Kidney (tissue), 14 donors: ENCODE measurements around the gene RANGAP1. TPM values are rescaled to one million over a fixed set of nuclear protein-coding genes. Genes with fewer than 3 reads are reported as not detected.
"Not testable (repeated sequence)": the region's sequence is repeated elsewhere in the genome, so short reads cannot be mapped to it uniquely, and the experiment has no call there.

Experiments used
- DNase-seq, 5 donors: peaks; one replicate each; pipeline ENCODE4 v3.0.0-alpha.2; 2013 to 2020
- FAIRE-seq: peaks from 2 replicates; lab custom pipeline; 2012; peaks lifted over from hg19 to GRCh38; lab: Jason Lieb, UNC
- H3K27ac ChIP-seq, 2 donors: one replicate each; pipeline ENCODE4 v1.7.0; 2013; ENCODE audit warnings: low read depth in 2 of 2, low read length in 2 of 2, inconsistent platforms in 1 of 2
- H3K27me3 ChIP-seq: one replicate; pipeline ENCODE4 v1.7.1; 2013; ENCODE audit warnings: low read length, inconsistent platforms; ENCODE audit not compliant: control insufficient read depth, insufficient read depth
- H3K36me3 ChIP-seq, 3 donors: one replicate each; pipeline versions ENCODE4 v1.7.0 to v1.7.1; 2013; ENCODE audit warnings: low read length in 3 of 3, control low read depth in 1 of 3, inconsistent platforms in 1 of 3; ENCODE audit not compliant: insufficient read depth in 3 of 3, control insufficient read depth in 2 of 3
- H3K4me1 ChIP-seq, 3 donors: one replicate each; pipeline versions ENCODE4 v1.7.0 to v1.7.1; 2013; ENCODE audit warnings: low read length in 3 of 3, inconsistent platforms in 1 of 3, low read depth in 1 of 3; ENCODE audit not compliant: control insufficient read depth in 2 of 3, insufficient read depth in 2 of 3
- H3K4me3 ChIP-seq, 3 donors: one replicate each; pipeline versions ENCODE4 v1.7.0 to v1.8.1; 2013; ENCODE audit warnings: low read length in 3 of 3, control low read depth in 1 of 3, inconsistent platforms in 1 of 3
- H3K9ac ChIP-seq, 3 donors: one replicate each; pipeline versions ENCODE4 v1.7.0 to v1.7.1; 2013; ENCODE audit warnings: low read length in 3 of 3, control low read depth in 1 of 3, inconsistent platforms in 1 of 3
- H3K9me3 ChIP-seq, 3 donors: one replicate each; pipeline versions ENCODE4 v1.7.0 to v1.7.1; 2013; ENCODE audit warnings: low read length in 3 of 3, control low read depth in 1 of 3, inconsistent platforms in 1 of 3; ENCODE audit not compliant: control insufficient read depth in 2 of 3, insufficient read depth in 1 of 3
- intact Hi-C: fragments of 100-400 bp; cut with DNase I; formaldehyde crosslinking; loops from one replicate; pipeline ENCODE4 v1.11.1; 2022
- polyA plus RNA-seq: library from polyadenylated mRNA; stranded (reverse); fragments of 350-450 nt; fragmentation: Illumina TruSeq; extraction: RNeasy Lipid Tissue Mini Kit (QIAGEN cat#74804); gene quantifications from one replicate; pipeline ENCODE4 v1.2.3, GENCODE V29; 2014; ENCODE audit warnings: low read depth, low replicate concordance; ENCODE audit not compliant: insufficient read depth
- total RNA-seq: library from RNA; stranded (reverse); fragmentation: NEBNext Ultra II Directional; extraction: Animal tissue kit (Norgen Biotek cat#: 25700); gene quantifications from one replicate; pipeline ENCODE4 v1.2.1, GENCODE V29; 2021
- TF ChIP-seq, protein P1 (sequence below): IDR thresholded peaks from 3 replicates; pipeline ENCODE4 v1.5.1; 2012; ENCODE audit warnings: mild to moderate bottlenecking, moderate library complexity, borderline replicate concordance; ENCODE audit not compliant: insufficient read depth; ENCODE audit errors: extremely low read depth
- donor health status: control.
- donor health status: control.
- donor health status: control.
- donor health status: control.
- donor health status: control.
- donor health status: DM: yes; HTN: yes; CAD: no.
- donor health status: Normal renal cell carcinoma (clear cell type).

The RANGAP1 gene
- total and polyA plus RNA-seq, 2 donors from 2014 or later = 38.8 to 40.8 TPM

DNA sequence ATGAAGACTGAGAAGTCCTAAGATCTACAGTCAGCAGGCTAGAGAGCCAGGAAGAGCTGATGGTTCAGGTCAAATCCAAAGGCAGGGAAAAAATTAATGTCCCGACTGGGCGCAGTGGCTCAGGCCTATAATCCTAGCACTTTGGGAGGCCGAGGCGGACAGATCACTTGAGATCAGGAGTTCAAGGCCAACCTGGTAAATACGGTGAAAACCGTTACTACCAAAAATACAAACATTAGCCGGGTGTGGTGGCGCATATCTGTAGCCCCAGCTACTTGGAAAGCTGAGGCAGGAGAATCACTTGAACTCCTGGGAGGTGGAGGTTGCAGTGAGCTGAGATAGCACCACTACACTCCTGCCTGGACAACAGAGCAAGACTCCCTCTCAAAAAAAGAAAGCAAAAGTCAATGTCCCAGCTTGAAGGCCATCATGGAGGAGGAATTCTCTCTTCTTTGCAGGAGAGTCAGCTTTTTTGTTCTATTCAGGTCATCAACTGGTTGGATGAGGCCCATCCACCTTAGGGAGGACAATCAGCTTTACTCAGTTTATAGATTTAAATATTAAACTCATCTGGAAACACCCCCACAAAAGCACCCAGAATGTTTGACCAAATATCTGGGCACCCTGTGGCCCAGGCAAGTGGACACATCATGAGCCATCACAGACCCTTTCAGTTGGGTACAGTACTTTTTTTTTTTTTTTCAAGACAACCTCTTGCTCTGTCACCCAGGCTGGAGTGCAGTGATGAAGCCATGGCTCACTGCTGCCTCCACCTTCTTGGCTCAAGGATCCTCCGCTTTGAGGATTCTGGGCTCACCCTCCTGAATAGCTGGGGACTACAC is 11.1 kb upstream of the RANGAP1 start:
- DNase-seq = no peak
- Histone ChIP-seq H3K36me3 (no peaks in the 10 kb centered on the region), H3K9ac (no peak overlapping the region), H3K4me1 (no peaks in the 10 kb centered on the region), H3K9me3 (no peaks in the 10 kb centered on the region), H3K27ac (no peak overlapping the region), H3K4me3 (no peak overlapping the region), H3K27me3 (no peaks in the 10 kb centered on the region)
- FAIRE-seq = no peak
- intact Hi-C loops = no loop called here
- TF ChIP-seq, protein P1, sequence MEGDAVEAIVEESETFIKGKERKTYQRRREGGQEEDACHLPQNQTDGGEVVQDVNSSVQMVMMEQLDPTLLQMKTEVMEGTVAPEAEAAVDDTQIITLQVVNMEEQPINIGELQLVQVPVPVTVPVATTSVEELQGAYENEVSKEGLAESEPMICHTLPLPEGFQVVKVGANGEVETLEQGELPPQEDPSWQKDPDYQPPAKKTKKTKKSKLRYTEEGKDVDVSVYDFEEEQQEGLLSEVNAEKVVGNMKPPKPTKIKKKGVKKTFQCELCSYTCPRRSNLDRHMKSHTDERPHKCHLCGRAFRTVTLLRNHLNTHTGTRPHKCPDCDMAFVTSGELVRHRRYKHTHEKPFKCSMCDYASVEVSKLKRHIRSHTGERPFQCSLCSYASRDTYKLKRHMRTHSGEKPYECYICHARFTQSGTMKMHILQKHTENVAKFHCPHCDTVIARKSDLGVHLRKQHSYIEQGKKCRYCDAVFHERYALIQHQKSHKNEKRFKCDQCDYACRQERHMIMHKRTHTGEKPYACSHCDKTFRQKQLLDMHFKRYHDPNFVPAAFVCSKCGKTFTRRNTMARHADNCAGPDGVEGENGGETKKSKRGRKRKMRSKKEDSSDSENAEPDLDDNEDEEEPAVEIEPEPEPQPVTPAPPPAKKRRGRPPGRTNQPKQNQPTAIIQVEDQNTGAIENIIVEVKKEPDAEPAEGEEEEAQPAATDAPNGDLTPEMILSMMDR = no peak

DNA sequence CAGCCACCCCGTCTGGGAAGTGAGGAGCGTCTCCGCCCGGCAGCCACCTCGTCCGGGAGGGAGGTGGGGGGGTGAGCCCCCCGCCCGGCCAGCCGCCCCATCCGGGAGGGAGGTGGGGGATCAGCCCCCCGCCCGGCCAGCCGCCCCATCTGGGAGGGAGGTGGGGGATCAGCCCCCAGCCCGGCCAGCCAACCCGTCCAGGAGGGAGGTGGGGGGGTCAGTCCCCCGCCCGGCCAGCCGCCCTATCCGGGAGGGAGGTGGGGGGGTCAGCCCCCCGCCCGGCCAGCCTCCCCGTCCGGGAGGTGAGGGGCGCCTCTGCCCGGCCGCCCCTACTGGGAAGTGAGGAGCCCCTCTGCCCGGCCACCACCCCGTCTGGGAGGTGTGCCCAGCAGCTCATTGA is 8.8 kb upstream of the RANGAP1 start:
- intact Hi-C loops, H3K36me3 ChIP-seq, H3K27me3 ChIP-seq, DNase-seq, FAIRE-seq, H3K9ac ChIP-seq, H3K9me3 ChIP-seq, H3K27ac ChIP-seq, H3K4me3 ChIP-seq, H3K4me1 ChIP-seq: not testable (repeated sequence)

DNA sequence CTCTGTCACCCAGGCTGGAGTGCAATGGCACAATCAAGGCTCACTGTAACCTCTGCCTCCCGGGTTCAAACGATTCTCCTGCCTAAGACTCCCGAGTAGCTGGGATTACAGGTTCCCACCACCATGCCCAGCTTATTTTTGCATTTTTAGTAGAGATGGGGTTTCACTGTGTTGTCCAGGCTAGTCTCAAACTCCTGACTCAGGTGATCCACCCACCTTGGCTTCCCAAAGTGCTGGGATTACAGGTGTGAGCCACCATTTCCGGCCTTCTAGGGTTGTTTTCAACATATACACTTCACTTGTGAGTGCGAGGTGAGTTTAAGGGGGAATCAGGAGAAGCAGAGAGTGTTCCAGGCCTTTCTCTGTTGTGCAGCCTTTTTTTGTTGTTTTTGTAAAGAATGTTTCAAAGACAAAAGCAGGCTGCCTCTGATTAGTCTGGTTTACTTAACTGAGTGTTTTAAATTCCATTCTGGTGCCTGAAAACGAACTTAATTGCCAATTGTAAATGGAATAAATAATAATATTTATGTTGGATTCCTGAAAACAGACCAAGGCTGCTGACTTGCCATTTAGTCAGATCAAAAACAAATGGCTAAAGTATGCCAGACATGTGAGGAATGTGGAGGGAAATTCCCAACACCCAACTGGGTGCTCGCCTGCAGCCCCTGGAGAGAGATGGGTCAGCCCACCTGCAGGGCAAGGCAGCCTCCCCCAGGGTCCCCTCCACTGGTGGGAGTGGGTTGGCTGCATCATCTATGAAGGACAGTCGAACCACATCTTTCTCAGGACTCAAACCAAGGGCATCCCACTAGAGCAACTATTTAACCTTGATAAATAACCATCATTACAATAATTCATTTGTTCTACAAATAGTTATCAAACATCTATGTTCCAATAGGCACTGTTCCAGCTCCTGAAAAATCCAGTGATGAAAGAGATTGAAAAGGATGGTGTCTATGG is 4.6 kb upstream of the RANGAP1 start:
- Histone ChIP-seq H3K36me3 (no peaks in the 10 kb centered on the region), H3K27ac (peak overlapping the region; percentile 14 to 75), H3K9ac (no peak overlapping the region), H3K4me1 (peaks cover 0 to 6% (median 0%) of the 10 kb centered on the region in 3 donors), H3K9me3 (no peaks in the 10 kb centered on the region), H3K4me3 (no peak overlapping the region), H3K27me3 (no peaks in the 10 kb centered on the region)
- intact Hi-C loops = no loop called here
- DNase-seq = peak in 4 of 5 donors; percentile 39 to 78 (median 60)
- FAIRE-seq = no peak
- TF ChIP-seq, protein P1 = no peak

DNA sequence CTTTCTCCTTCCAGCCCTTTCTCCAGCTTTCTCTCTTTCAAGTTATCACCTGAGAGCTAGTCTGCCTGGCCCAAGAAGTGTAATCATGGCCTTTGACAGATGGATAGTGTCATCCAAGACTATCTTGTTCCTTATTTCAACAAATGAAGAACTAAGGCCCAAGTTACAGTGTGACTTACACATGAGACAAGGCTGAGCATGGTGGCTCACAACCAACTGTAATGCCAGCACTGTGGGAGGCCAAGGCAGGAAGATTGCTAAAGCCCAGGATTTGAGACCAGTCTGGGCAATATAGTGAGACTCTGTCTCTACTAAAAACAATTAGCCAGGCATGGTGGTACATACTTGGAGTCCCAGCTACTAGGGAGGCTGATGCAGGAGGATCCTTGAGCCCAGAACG is 3.7 kb upstream of the RANGAP1 start:
- intact Hi-C loops = no loop called here
- DNase-seq (no peak), FAIRE-seq (no peak)
- Histone ChIP-seq H3K9ac (no peak overlapping the region), H3K4me3 (no peak overlapping the region), H3K27ac (peak overlapping the region in 1 of 2 donors; percentile 65), H3K9me3 (no peaks in the 10 kb centered on the region), H3K27me3 (no peaks in the 10 kb centered on the region), H3K4me1 (peaks cover 0 to 12% (median 0%) of the 10 kb centered on the region in 3 donors), H3K36me3 (no peaks in the 10 kb centered on the region)
- TF ChIP-seq, protein P1 = no peak
